ENCODE measurements around the gene PEX5L.

Gene PEX5L

GRCh38 chr3:179812096-179812382 lies 224.7 kb downstream of the PEX5L start:
- TF ChIP-seq, protein P1, sequence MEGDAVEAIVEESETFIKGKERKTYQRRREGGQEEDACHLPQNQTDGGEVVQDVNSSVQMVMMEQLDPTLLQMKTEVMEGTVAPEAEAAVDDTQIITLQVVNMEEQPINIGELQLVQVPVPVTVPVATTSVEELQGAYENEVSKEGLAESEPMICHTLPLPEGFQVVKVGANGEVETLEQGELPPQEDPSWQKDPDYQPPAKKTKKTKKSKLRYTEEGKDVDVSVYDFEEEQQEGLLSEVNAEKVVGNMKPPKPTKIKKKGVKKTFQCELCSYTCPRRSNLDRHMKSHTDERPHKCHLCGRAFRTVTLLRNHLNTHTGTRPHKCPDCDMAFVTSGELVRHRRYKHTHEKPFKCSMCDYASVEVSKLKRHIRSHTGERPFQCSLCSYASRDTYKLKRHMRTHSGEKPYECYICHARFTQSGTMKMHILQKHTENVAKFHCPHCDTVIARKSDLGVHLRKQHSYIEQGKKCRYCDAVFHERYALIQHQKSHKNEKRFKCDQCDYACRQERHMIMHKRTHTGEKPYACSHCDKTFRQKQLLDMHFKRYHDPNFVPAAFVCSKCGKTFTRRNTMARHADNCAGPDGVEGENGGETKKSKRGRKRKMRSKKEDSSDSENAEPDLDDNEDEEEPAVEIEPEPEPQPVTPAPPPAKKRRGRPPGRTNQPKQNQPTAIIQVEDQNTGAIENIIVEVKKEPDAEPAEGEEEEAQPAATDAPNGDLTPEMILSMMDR (IDR thresholded peaks at IDR 0.05; ENCODE audit: borderline replicate concordance, insufficient read depth, low read depth, low read length) = no peak
- no peak overlapping the region for H3K4me3 ChIP-seq (ENCODE audit: low read depth, low read length)

DNA sequence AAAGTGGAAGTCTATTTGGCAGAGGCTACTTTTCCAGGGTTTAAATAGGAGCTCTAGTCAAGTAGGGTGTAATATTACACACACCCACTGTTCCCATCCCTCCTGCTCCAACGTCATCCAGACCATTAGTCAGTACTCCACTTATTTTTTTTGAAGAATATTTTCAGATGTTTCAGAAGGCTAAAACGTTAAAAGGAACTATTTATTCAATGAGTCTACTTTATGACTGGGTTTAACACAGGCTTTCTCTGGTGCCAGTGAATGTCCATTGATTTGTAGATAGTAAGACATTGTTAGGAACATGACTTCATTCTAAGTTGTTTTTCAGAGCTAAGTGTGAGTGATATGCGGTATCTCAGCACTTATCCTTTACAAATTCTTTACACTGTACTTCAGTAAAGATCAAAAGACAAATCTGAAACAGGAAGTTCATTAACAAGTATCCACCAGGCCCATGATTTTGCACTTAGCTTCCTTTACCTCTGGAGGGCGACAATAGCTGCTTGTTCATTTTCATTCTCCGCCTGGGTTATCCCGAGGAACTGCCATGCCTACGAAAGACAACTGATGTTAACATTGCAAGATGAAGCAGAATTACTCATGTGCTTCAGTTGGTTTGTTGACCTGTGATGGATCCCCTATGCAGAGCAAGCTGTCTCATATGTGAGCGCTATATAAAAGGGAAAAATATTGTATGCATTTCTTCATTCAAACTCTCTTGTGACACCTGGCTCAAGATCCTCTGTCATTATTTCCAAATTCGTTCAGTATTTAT lies 225.2 kb downstream of the PEX5L start:
- H3K4me3 ChIP-seq (ENCODE audit: low read depth, low read length) = no peak overlapping the region
- TF ChIP-seq, protein P1 (IDR thresholded peaks at IDR 0.05; ENCODE audit: borderline replicate concordance, insufficient read depth, low read depth, low read length) = peak; percentile 64

GRCh38 chr3:179809639-179810038 lies 227.1 kb downstream of the PEX5L start:
- no peak overlapping the region for H3K4me3 ChIP-seq (ENCODE audit: low read depth, low read length)
- TF ChIP-seq, protein P1 (IDR thresholded peaks at IDR 0.05; ENCODE audit: borderline replicate concordance, insufficient read depth, low read depth, low read length) = no peak

DNA sequence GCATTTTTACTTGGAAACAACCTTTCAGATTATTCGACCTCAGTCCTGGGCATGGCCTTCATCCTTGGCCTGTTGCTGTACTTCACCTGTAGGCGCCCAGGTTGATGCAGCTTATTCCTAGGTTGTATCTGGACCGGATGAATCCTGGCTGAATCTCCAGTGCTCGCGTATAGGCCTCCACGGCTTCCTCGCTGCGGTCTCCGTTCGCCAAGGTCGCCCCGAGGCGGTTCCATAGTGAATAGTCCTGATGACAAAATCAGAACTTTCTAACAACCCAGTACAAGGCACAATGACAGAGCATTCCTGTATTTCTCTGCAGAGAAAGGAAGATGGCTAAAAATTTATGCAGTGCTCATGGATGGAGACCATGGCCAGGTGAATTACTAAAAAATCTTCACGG lies 229.1 kb downstream of the PEX5L start:
- no peak overlapping the region for H3K4me3 ChIP-seq (ENCODE audit: low read depth, low read length)
- TF ChIP-seq, protein P1 (IDR thresholded peaks at IDR 0.05; ENCODE audit: borderline replicate concordance, insufficient read depth, low read depth, low read length) = no peak

GRCh38 chr3:179806177-179806576 lies 230.6 kb downstream of the PEX5L start:
- TF ChIP-seq, protein P1 (IDR thresholded peaks at IDR 0.05; ENCODE audit: borderline replicate concordance, insufficient read depth, low read depth, low read length) = no peak
- no peak overlapping the region for H3K4me3 ChIP-seq (ENCODE audit: low read depth, low read length)

GRCh38 chr3:179801856-179802255 lies 234.9 kb downstream of the PEX5L start:
- TF ChIP-seq, protein P1 (IDR thresholded peaks at IDR 0.05; ENCODE audit: borderline replicate concordance, insufficient read depth, low read depth, low read length) = no peak
- no peak overlapping the region for H3K4me3 ChIP-seq (ENCODE audit: low read depth, low read length)

DNA sequence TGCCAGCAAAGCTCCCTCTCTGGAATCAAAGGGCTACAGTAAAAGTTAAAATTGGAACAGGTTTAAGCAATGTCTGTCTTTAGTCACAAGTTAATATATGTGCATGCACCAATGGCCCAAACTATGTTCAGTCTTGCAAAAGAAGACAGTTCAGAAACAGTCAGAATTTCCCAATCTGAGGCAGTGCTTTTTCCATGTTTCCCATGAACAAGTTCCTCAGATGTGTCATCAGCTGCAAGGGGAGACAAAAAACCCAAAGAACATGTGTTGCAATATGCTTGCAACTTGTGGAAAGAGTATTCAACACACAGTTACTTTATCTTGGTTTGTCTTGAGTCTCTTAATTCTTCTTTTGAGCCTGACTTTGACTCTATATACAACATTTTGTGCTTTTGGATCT lies 235.5 kb downstream of the PEX5L start:
- no peak overlapping the region for H3K4me3 ChIP-seq (ENCODE audit: low read depth, low read length)
- TF ChIP-seq, protein P1 (IDR thresholded peaks at IDR 0.05; ENCODE audit: borderline replicate concordance, insufficient read depth, low read depth, low read length) = no peak
